Neural crest cell (in vitro differentiated cells): ENCODE data around the gene COX11. TPM values are rescaled to one million over a fixed set of nuclear protein-coding genes. Genes with fewer than 3 reads are reported as not detected.

Experiments used
- DNase-seq: peaks from one replicate; pipeline ENCODE4 v3.0.0; 2021; ENCODE audit warnings: low read depth, mixed read lengths, low spot score
- H3K27ac Mint-ChIP-seq: one replicate; pipeline ENCODE4 v1.8.0; 2021; ENCODE audit warnings: mild to moderate bottlenecking, mixed read lengths; ENCODE audit not compliant: unreplicated experiment
- H3K27me3 Mint-ChIP-seq: 2 replicates; pipeline ENCODE4 v1.8.0; 2021; ENCODE audit warnings: low read depth, mild to moderate bottlenecking, mixed read lengths
- H3K36me3 Mint-ChIP-seq: 2 replicates; pipeline ENCODE4 v1.8.0; 2021; ENCODE audit warnings: low read depth, mild to moderate bottlenecking, mixed read lengths
- H3K4me1 Mint-ChIP-seq: 2 replicates; pipeline ENCODE4 v1.8.0; 2021; ENCODE audit warnings: mixed read lengths
- H3K4me3 Mint-ChIP-seq: one replicate; pipeline ENCODE4 v1.8.0; 2021; ENCODE audit warnings: mild to moderate bottlenecking, mixed read lengths
- H3K9me3 Mint-ChIP-seq: 2 replicates; pipeline ENCODE4 v1.8.0; 2021; ENCODE audit warnings: mixed read lengths
- total RNA-seq: library from RNA; stranded (reverse); gene quantifications from 2 replicates; pipeline ENCODE4 v1.2.1, GENCODE V29; 2021
- TF ChIP-seq, protein P1 (sequence below): fragments of 200-600 bp; sonication (generic); conservative IDR thresholded peaks from 2 replicates; pipeline ENCODE4 v1.5.0; 2021; ENCODE audit warnings: antibody characterized with exemption, mild to moderate bottlenecking

COX11 gene
- total RNA-seq, 1 donor from 2014 or later, result 73.0 TPM

DNA sequence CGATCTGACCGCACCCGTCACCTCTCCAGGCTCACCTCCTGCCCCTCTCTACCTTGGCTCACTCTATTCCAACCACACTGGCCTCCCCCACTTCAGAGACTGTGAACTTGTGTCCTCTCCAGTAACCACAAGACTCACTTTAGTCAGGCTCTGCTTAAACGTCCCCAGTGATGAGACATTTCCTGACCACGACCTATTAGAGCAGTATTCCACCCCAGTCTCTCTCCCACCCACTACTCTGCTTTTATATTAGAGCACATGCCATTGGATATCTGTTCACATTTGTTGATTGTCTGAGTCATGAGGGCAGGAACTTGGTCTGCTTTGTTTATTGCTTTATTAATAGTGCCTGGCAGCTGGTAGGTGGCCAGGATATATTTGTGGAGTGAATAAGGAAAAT, 20.1 kb downstream of the COX11 start:
- Mint-ChIP-seq H3K27ac (no peak overlapping the region), H3K4me1 (no peaks in the 10 kb centered on the region), H3K4me3 (no peak overlapping the region), H3K36me3 (peaks cover 24% of the 10 kb centered on the region), H3K9me3 (peaks cover 3% of the 10 kb centered on the region), H3K27me3 (no peaks in the 10 kb centered on the region)
- DNase-seq, result no peak
- TF ChIP-seq, protein P1, sequence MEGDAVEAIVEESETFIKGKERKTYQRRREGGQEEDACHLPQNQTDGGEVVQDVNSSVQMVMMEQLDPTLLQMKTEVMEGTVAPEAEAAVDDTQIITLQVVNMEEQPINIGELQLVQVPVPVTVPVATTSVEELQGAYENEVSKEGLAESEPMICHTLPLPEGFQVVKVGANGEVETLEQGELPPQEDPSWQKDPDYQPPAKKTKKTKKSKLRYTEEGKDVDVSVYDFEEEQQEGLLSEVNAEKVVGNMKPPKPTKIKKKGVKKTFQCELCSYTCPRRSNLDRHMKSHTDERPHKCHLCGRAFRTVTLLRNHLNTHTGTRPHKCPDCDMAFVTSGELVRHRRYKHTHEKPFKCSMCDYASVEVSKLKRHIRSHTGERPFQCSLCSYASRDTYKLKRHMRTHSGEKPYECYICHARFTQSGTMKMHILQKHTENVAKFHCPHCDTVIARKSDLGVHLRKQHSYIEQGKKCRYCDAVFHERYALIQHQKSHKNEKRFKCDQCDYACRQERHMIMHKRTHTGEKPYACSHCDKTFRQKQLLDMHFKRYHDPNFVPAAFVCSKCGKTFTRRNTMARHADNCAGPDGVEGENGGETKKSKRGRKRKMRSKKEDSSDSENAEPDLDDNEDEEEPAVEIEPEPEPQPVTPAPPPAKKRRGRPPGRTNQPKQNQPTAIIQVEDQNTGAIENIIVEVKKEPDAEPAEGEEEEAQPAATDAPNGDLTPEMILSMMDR, result no peak

DNA sequence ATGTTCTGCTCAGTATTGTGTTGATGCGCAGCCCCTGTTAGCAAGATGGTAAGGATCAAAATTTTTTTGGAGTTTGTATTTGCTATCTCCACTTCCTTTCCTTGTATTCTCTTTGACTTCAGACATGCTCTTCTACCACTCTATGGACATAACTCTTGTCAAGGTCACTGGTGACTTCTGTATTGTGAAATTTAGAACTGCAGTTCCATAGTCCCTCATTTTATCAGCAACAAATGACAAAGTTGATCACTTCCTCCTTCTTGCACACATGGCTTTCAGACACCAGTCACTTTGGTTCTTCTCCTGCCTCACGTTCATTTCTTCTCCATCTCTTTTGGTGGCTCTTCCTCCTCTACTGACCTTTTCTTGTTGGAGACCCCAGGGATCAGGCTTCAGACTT, 21.1 kb downstream of the COX11 start:
- H3K9me3 Mint-ChIP-seq, result peaks cover 3% of the 10 kb centered on the region
- DNase-seq, result no peak
- TF ChIP-seq, protein P1, result no peak
- peaks cover 25% of the 10 kb centered on the region for H3K36me3 Mint-ChIP-seq
- H3K4me3 Mint-ChIP-seq, result no peak overlapping the region
- H3K4me1 Mint-ChIP-seq, result no peaks in the 10 kb centered on the region
- H3K27me3 Mint-ChIP-seq, result no peaks in the 10 kb centered on the region
- H3K27ac Mint-ChIP-seq, result no peak overlapping the region

DNA sequence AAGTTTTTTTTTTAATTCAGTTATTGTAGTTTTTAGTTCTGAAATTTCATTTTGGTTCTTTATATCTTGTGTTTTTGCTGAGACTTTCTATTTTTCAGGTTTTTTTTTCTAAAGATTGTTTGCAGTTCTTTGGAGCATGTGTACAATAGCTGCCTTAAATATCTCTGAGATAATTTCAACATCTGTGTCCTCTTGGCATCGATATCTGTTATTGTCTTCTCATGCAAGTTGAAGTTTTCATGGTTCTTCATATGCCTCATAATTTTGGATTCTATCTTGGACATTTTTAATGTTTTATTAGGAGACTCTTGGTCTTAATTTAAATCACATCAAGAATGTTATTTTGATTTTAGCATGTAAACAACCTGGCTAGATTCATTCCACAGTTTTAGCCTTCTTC, 22.8 kb downstream of the COX11 start:
- H3K27ac Mint-ChIP-seq, result no peak overlapping the region
- no peaks in the 10 kb centered on the region for H3K27me3 Mint-ChIP-seq
- peaks cover 19% of the 10 kb centered on the region for H3K36me3 Mint-ChIP-seq
- H3K4me3 Mint-ChIP-seq, result no peak overlapping the region
- TF ChIP-seq, protein P1, result no peak
- peaks cover 3% of the 10 kb centered on the region for H3K9me3 Mint-ChIP-seq
- H3K4me1 Mint-ChIP-seq, result no peaks in the 10 kb centered on the region
- no peak for DNase-seq

DNA sequence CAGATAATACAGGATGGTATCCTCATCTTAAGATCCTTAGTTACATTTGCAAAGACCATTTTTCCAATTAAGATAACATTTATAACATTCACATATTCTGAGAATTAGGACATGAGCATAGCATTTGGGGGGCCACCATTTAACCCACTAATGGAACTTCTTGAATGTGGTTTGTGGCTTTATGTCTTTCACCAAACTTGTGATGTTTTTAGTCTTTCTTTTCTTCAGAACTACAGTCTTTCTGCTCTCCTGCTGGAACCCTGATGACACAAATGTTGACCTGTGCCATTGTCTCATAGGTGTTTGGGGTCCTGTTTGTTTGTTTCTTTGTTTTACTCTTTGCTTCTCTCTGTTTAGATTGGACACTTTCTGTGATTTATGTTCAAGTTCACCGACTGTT, 23.2 kb downstream of the COX11 start:
- DNase-seq, result no peak
- Mint-ChIP-seq H3K27me3 (no peaks in the 10 kb centered on the region), H3K36me3 (peaks cover 18% of the 10 kb centered on the region), H3K9me3 (peaks cover 3% of the 10 kb centered on the region), H3K27ac (no peak overlapping the region), H3K4me3 (no peak overlapping the region), H3K4me1 (no peaks in the 10 kb centered on the region)
- TF ChIP-seq, protein P1, result no peak

DNA sequence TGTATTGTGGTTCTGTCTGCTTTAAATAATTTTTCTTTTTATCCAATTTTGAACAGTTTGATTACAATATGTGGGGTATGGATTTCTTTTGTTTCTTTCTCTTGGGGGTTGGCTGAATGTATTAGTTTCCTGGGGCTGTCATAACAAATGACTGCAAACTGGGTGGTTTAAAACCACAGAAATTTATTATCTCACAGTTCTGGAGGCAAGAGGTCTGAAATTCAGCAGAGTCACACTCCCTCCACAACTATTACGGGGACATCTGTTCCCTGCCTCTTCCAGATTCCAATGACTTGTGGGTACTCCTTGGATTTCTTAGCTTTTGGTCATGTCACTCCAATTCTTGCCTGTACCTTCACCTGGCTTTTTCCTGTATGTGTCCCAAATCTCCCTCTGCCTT, 23.7 kb downstream of the COX11 start:
- Mint-ChIP-seq H3K4me1 (no peaks in the 10 kb centered on the region), H3K36me3 (peaks cover 17% of the 10 kb centered on the region), H3K27me3 (no peaks in the 10 kb centered on the region), H3K4me3 (no peak overlapping the region), H3K27ac (no peak overlapping the region), H3K9me3 (peaks cover 3% of the 10 kb centered on the region)
- no peak for DNase-seq
- TF ChIP-seq, protein P1, result no peak

DNA sequence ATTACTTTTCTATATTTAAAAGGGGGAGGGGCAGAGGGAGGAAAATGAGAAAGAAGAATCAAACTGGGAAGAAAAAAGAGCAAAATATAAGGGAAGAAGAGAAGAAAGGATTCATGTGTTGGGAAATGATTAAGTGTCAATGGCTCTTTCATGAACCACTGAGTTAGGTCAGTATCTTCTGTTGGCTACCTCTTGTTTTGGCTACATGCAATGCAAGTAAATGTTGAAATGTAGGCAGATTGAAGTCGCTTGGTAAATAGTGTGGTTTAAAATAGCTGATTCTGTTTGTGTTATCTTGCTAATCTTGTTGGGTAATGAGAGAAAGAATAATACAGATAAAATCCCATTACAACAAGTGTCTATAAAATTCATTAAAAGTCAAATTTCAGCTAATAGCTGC, 27.2 kb downstream of the COX11 start:
- Mint-ChIP-seq H3K4me1 (no peaks in the 10 kb centered on the region), H3K27ac (no peak overlapping the region), H3K9me3 (no peaks in the 10 kb centered on the region), H3K4me3 (no peak overlapping the region), H3K36me3 (peaks cover 12% of the 10 kb centered on the region), H3K27me3 (no peaks in the 10 kb centered on the region)
- no peak for DNase-seq
- TF ChIP-seq, protein P1, result no peak
